ENCODE measurements around the gene CLEC1A. TPM values are rescaled to one million over a fixed set of nuclear protein-coding genes. Genes with fewer than 3 reads are reported as not detected.

Gene CLEC1A
- polyA plus RNA-seq, 1 donor (not counting 4 experiments of a cell fraction or from before 2014, with no cell fraction given) = 0.05 TPM

DNA sequence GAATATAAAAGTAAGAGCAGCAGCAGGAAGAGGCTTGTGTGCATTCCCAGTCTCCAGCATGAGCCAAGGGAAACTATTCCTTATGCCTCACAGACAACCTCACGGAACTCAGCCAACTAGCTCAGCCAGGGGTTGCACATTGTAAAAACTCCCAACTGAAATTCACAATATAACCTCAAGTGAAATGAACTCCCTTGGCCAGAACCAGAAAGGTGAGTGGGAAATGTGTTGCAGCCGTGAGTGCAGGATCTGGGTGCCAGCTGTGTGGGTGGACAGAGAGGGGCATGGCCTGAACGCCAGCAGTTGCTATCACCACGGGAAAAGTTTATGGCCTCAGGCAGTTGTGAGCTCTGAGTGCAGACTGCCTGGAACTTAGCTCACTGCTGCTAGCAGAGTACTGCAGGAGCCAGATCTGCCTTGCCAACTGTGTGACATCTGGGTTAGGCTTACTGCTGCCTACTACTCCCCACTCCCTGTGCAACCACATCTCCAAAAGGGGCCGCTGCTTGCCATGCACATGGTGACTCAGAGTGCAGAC, 2.3 kb upstream of the CLEC1A start:
- no peak overlapping the region for H3K27ac ChIP-seq (ENCODE audit: control insufficient read depth, insufficient read depth, low read length)
- peak overlapping the region; percentile 25 for H3K4me2 ChIP-seq (ENCODE audit: control insufficient read depth, extremely low read depth, insufficient read depth, low read depth, low read length)
- H3K27me3 ChIP-seq (ENCODE audit: control insufficient read depth, extremely low read depth, insufficient read depth, low read length) = no peaks in the 10 kb centered on the region
- H2AFZ ChIP-seq (ENCODE audit: control insufficient read depth, low read length) = peak overlapping the region; percentile 20
- H3K4me1 ChIP-seq (ENCODE audit: control insufficient read depth, extremely low read depth, insufficient read depth, low read length) = no peaks in the 10 kb centered on the region
- FAIRE-seq = no peak
- H3K9me3 ChIP-seq (ENCODE audit: control insufficient read depth, low read depth, low read length) = no peaks in the 10 kb centered on the region
- dilution Hi-C loops (cut with MboI; ENCODE audit: extremely low pct_ligation_motif_present, low sequenced_read_pairs) = no loop called here
- no peaks in the 10 kb centered on the region for H3K36me3 ChIP-seq (ENCODE audit: control insufficient read depth in 2 of 2, extremely low read depth in 1 of 2, insufficient read depth in 2 of 2, low read length in 2 of 2)
- H4K20me1 ChIP-seq (ENCODE audit: control insufficient read depth, extremely low read depth, insufficient read depth, low read length) = no peaks in the 10 kb centered on the region
- H3K4me3 ChIP-seq (ENCODE audit: control insufficient read depth in 2 of 3, extremely low read depth in 1 of 3, insufficient read depth in 2 of 3, low read depth in 1 of 3, low read length in 3 of 3) = no peak overlapping the region
- TF ChIP-seq, protein P1, sequence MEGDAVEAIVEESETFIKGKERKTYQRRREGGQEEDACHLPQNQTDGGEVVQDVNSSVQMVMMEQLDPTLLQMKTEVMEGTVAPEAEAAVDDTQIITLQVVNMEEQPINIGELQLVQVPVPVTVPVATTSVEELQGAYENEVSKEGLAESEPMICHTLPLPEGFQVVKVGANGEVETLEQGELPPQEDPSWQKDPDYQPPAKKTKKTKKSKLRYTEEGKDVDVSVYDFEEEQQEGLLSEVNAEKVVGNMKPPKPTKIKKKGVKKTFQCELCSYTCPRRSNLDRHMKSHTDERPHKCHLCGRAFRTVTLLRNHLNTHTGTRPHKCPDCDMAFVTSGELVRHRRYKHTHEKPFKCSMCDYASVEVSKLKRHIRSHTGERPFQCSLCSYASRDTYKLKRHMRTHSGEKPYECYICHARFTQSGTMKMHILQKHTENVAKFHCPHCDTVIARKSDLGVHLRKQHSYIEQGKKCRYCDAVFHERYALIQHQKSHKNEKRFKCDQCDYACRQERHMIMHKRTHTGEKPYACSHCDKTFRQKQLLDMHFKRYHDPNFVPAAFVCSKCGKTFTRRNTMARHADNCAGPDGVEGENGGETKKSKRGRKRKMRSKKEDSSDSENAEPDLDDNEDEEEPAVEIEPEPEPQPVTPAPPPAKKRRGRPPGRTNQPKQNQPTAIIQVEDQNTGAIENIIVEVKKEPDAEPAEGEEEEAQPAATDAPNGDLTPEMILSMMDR (optimal IDR thresholded peaks at IDR 0.05 in 1 of 3, IDR thresholded peaks at IDR 0.05 in 1 of 3, conservative IDR thresholded peaks at IDR 0.05 in 1 of 3; ENCODE audit: extremely low read depth in 1 of 3, insufficient read depth in 2 of 3, low read length in 3 of 3) = no peak
- TF ChIP-seq EZH2 (IDR thresholded peaks at IDR 0.05; ENCODE audit: low read length) = no peak
- H3K9me1 ChIP-seq (ENCODE audit: control insufficient read depth, extremely low read depth, insufficient read depth, low read length) = no peaks in the 10 kb centered on the region
- no peak overlapping the region for H3K9ac ChIP-seq (ENCODE audit: control insufficient read depth, extremely low read depth, insufficient read depth, low read length)
- no peaks in the 10 kb centered on the region for H3K79me2 ChIP-seq (ENCODE audit: control insufficient read depth, insufficient read depth, low read length)
- DNase-seq (ENCODE audit: low read depth, low spot score) = no peak

DNA sequence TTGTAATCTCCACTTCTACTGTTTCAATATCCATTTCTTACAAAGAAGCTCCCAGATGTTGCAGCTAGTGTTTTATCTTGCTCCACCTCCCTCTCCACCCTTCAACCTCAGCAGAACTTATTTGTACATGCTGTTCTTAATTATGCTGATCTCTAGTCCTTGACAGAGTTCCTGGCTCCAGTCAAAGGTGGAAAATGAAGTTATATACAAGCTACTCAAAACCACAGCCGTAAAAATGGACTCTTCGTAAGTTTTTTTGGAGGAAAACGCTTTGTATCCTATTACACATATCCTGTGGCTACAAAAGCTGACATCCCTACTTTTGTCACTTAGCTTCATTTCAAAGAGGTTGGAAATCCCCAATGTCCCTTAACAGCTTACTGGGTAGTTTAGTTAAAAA, 1.3 kb downstream of the CLEC1A start:
- Histone ChIP-seq H2AFZ (ENCODE audit: control insufficient read depth, low read length) (peak overlapping the region; percentile 69), H3K27ac (ENCODE audit: control insufficient read depth, insufficient read depth, low read length) (no peak overlapping the region), H3K36me3 (ENCODE audit: control insufficient read depth in 2 of 2, extremely low read depth in 1 of 2, insufficient read depth in 2 of 2, low read length in 2 of 2) (no peaks in the 10 kb centered on the region), H3K9me3 (ENCODE audit: control insufficient read depth, low read depth, low read length) (no peaks in the 10 kb centered on the region), H3K4me3 (ENCODE audit: control insufficient read depth in 2 of 3, extremely low read depth in 1 of 3, insufficient read depth in 2 of 3, low read depth in 1 of 3, low read length in 3 of 3) (no peak overlapping the region), H3K27me3 (ENCODE audit: control insufficient read depth, extremely low read depth, insufficient read depth, low read length) (no peaks in the 10 kb centered on the region), H3K4me1 (ENCODE audit: control insufficient read depth, extremely low read depth, insufficient read depth, low read length) (no peaks in the 10 kb centered on the region), H3K79me2 (ENCODE audit: control insufficient read depth, insufficient read depth, low read length) (no peaks in the 10 kb centered on the region), H3K9me1 (ENCODE audit: control insufficient read depth, extremely low read depth, insufficient read depth, low read length) (no peaks in the 10 kb centered on the region), H3K4me2 (ENCODE audit: control insufficient read depth, extremely low read depth, insufficient read depth, low read depth, low read length) (no peak overlapping the region), H4K20me1 (ENCODE audit: control insufficient read depth, extremely low read depth, insufficient read depth, low read length) (no peaks in the 10 kb centered on the region), H3K9ac (ENCODE audit: control insufficient read depth, extremely low read depth, insufficient read depth, low read length) (no peak overlapping the region)
- dilution Hi-C loops (cut with MboI; ENCODE audit: extremely low pct_ligation_motif_present, low sequenced_read_pairs) = no loop called here
- TF ChIP-seq, protein P1 (optimal IDR thresholded peaks at IDR 0.05 in 1 of 3, IDR thresholded peaks at IDR 0.05 in 1 of 3, conservative IDR thresholded peaks at IDR 0.05 in 1 of 3; ENCODE audit: extremely low read depth in 1 of 3, insufficient read depth in 2 of 3, low read length in 3 of 3) = no peak
- no peak for TF ChIP-seq EZH2 (IDR thresholded peaks at IDR 0.05; ENCODE audit: low read length)
- no peak for FAIRE-seq
- no peak for DNase-seq (ENCODE audit: low read depth, low spot score)
